ENCODE results near the gene ATP4A.

Gene ATP4A

GRCh38 chr19:35557539-35558399 lies 5.7 kb downstream of the ATP4A start:
- Histone ChIP-seq H3K27me3 (ENCODE audit: control insufficient read depth in 1 of 2, insufficient read depth in 2 of 2, low read length in 2 of 2) (peaks cover 25 to 43% of the 10 kb centered on the region in 2 donors), H3K9me3 (ENCODE audit: control insufficient read depth in 2 of 2, low read length in 2 of 2) (no peaks in the 10 kb centered on the region), H3K36me3 (ENCODE audit: control insufficient read depth in 2 of 2, insufficient read depth in 2 of 2, low read length in 2 of 2) (no peaks in the 10 kb centered on the region), H3K4me1 (ENCODE audit: control insufficient read depth, insufficient read depth, low read length) (peaks cover 7% of the 10 kb centered on the region), H3K27ac (ENCODE audit: low read length) (no peak overlapping the region), H3K4me3 (ENCODE audit: low read length in 2 of 2) (peak overlapping the region; percentile 46 to 52), H3K9ac (ENCODE audit: low read length in 2 of 2) (no peak overlapping the region)

GRCh38 chr19:35556846-35557538 lies 6.5 kb downstream of the ATP4A start:
- no peak overlapping the region for H3K27ac ChIP-seq (ENCODE audit: low read length)
- H3K9me3 ChIP-seq (ENCODE audit: control insufficient read depth in 2 of 2, low read length in 2 of 2): no peaks in the 10 kb centered on the region
- peaks cover 25 to 42% of the 10 kb centered on the region in 2 donors for H3K27me3 ChIP-seq (ENCODE audit: control insufficient read depth in 1 of 2, insufficient read depth in 2 of 2, low read length in 2 of 2)
- H3K4me3 ChIP-seq (ENCODE audit: low read length in 2 of 2): no peak overlapping the region
- H3K9ac ChIP-seq (ENCODE audit: low read length in 2 of 2): no peak overlapping the region
- H3K36me3 ChIP-seq (ENCODE audit: control insufficient read depth in 2 of 2, insufficient read depth in 2 of 2, low read length in 2 of 2): no peaks in the 10 kb centered on the region
- H3K4me1 ChIP-seq (ENCODE audit: control insufficient read depth, insufficient read depth, low read length): peaks cover 7% of the 10 kb centered on the region

GRCh38 chr19:35556025-35556590 lies 7.3 kb downstream of the ATP4A start:
- Histone ChIP-seq H3K4me3 (ENCODE audit: low read length in 2 of 2) (no peak overlapping the region), H3K9ac (ENCODE audit: low read length in 2 of 2) (no peak overlapping the region), H3K4me1 (ENCODE audit: control insufficient read depth, insufficient read depth, low read length) (peaks cover 7% of the 10 kb centered on the region), H3K36me3 (ENCODE audit: control insufficient read depth in 2 of 2, insufficient read depth in 2 of 2, low read length in 2 of 2) (no peaks in the 10 kb centered on the region), H3K9me3 (ENCODE audit: control insufficient read depth in 2 of 2, low read length in 2 of 2) (no peaks in the 10 kb centered on the region), H3K27ac (ENCODE audit: low read length) (no peak overlapping the region), H3K27me3 (ENCODE audit: control insufficient read depth in 1 of 2, insufficient read depth in 2 of 2, low read length in 2 of 2) (peaks cover 22 to 42% of the 10 kb centered on the region in 2 donors)

GRCh38 chr19:35555301-35556005 lies 8.0 kb downstream of the ATP4A start:
- Histone ChIP-seq H3K27ac (ENCODE audit: low read length) (no peak overlapping the region), H3K36me3 (ENCODE audit: control insufficient read depth in 2 of 2, insufficient read depth in 2 of 2, low read length in 2 of 2) (no peaks in the 10 kb centered on the region), H3K4me1 (ENCODE audit: control insufficient read depth, insufficient read depth, low read length) (peaks cover 7% of the 10 kb centered on the region), H3K9me3 (ENCODE audit: control insufficient read depth in 2 of 2, low read length in 2 of 2) (no peaks in the 10 kb centered on the region), H3K4me3 (ENCODE audit: low read length in 2 of 2) (no peak overlapping the region), H3K9ac (ENCODE audit: low read length in 2 of 2) (no peak overlapping the region), H3K27me3 (ENCODE audit: control insufficient read depth in 1 of 2, insufficient read depth in 2 of 2, low read length in 2 of 2) (peaks cover 22 to 41% of the 10 kb centered on the region in 2 donors)

- no peaks in the 10 kb centered on the region for H3K36me3 ChIP-seq (ENCODE audit: control insufficient read depth in 2 of 2, insufficient read depth in 2 of 2, low read length in 2 of 2)
- no peak overlapping the region for H3K27ac ChIP-seq (ENCODE audit: low read length)
- peaks cover 11 to 29% of the 10 kb centered on the region in 2 donors for H3K27me3 ChIP-seq (ENCODE audit: control insufficient read depth in 1 of 2, insufficient read depth in 2 of 2, low read length in 2 of 2)
- no peaks in the 10 kb centered on the region for H3K9me3 ChIP-seq (ENCODE audit: control insufficient read depth in 2 of 2, low read length in 2 of 2)
- no peak overlapping the region for H3K9ac ChIP-seq (ENCODE audit: low read length in 2 of 2)
- H3K4me3 ChIP-seq (ENCODE audit: low read length in 2 of 2): no peak overlapping the region
- peaks cover 7% of the 10 kb centered on the region for H3K4me1 ChIP-seq (ENCODE audit: control insufficient read depth, insufficient read depth, low read length)
Observed at GRCh38 chr19:35554076-35554475, 9.4 kb downstream of the ATP4A start.

GRCh38 chr19:35553385-35554000 lies 10.0 kb downstream of the ATP4A start:
- no peak overlapping the region for H3K4me3 ChIP-seq (ENCODE audit: low read length in 2 of 2)
- H3K4me1 ChIP-seq (ENCODE audit: control insufficient read depth, insufficient read depth, low read length): peaks cover 7% of the 10 kb centered on the region
- no peaks in the 10 kb centered on the region for H3K36me3 ChIP-seq (ENCODE audit: control insufficient read depth in 2 of 2, insufficient read depth in 2 of 2, low read length in 2 of 2)
- no peak overlapping the region for H3K9ac ChIP-seq (ENCODE audit: low read length in 2 of 2)
- H3K27ac ChIP-seq (ENCODE audit: low read length): no peak overlapping the region
- H3K9me3 ChIP-seq (ENCODE audit: control insufficient read depth in 2 of 2, low read length in 2 of 2): no peaks in the 10 kb centered on the region
- peaks cover 6 to 23% of the 10 kb centered on the region in 2 donors for H3K27me3 ChIP-seq (ENCODE audit: control insufficient read depth in 1 of 2, insufficient read depth in 2 of 2, low read length in 2 of 2)

- Histone ChIP-seq H3K4me3 (ENCODE audit: low read length in 2 of 2) (no peak overlapping the region), H3K27ac (ENCODE audit: low read length) (no peak overlapping the region), H3K36me3 (ENCODE audit: control insufficient read depth in 2 of 2, insufficient read depth in 2 of 2, low read length in 2 of 2) (no peaks in the 10 kb centered on the region), H3K4me1 (ENCODE audit: control insufficient read depth, insufficient read depth, low read length) (peaks cover 2% of the 10 kb centered on the region), H3K9ac (ENCODE audit: low read length in 2 of 2) (no peak overlapping the region), H3K9me3 (ENCODE audit: control insufficient read depth in 2 of 2, low read length in 2 of 2) (no peaks in the 10 kb centered on the region), H3K27me3 (ENCODE audit: control insufficient read depth in 1 of 2, insufficient read depth in 2 of 2, low read length in 2 of 2) (peaks cover 0 to 20% of the 10 kb centered on the region in 2 donors)
Observed at GRCh38 chr19:35552534-35553384, 10.7 kb downstream of the ATP4A start.

- no peak overlapping the region for H3K4me3 ChIP-seq (ENCODE audit: low read length in 2 of 2)
- H3K9me3 ChIP-seq (ENCODE audit: control insufficient read depth in 2 of 2, low read length in 2 of 2): no peaks in the 10 kb centered on the region
- no peak overlapping the region for H3K9ac ChIP-seq (ENCODE audit: low read length in 2 of 2)
- peaks cover 0 to 5% of the 10 kb centered on the region in 2 donors for H3K36me3 ChIP-seq (ENCODE audit: control insufficient read depth in 2 of 2, insufficient read depth in 2 of 2, low read length in 2 of 2)
- peaks cover 10% of the 10 kb centered on the region for H3K4me1 ChIP-seq (ENCODE audit: control insufficient read depth, insufficient read depth, low read length)
- no peak overlapping the region for H3K27ac ChIP-seq (ENCODE audit: low read length)
- H3K27me3 ChIP-seq (ENCODE audit: control insufficient read depth in 1 of 2, insufficient read depth in 2 of 2, low read length in 2 of 2): peaks cover 0 to 9% of the 10 kb centered on the region in 2 donors
Observed at GRCh38 chr19:35551091-35551810, 12.2 kb downstream of the ATP4A start.

- no peak overlapping the region for H3K4me3 ChIP-seq (ENCODE audit: low read length in 2 of 2)
- peaks cover 0 to 5% of the 10 kb centered on the region in 2 donors for H3K36me3 ChIP-seq (ENCODE audit: control insufficient read depth in 2 of 2, insufficient read depth in 2 of 2, low read length in 2 of 2)
- H3K9ac ChIP-seq (ENCODE audit: low read length in 2 of 2): no peak overlapping the region
- peaks cover 0 to 1% of the 10 kb centered on the region in 2 donors for H3K27me3 ChIP-seq (ENCODE audit: control insufficient read depth in 1 of 2, insufficient read depth in 2 of 2, low read length in 2 of 2)
- H3K4me1 ChIP-seq (ENCODE audit: control insufficient read depth, insufficient read depth, low read length): peaks cover 17% of the 10 kb centered on the region
- no peak overlapping the region for H3K27ac ChIP-seq (ENCODE audit: low read length)
- H3K9me3 ChIP-seq (ENCODE audit: control insufficient read depth in 2 of 2, low read length in 2 of 2): no peaks in the 10 kb centered on the region
Observed at GRCh38 chr19:35549879-35550523, 13.5 kb downstream of the ATP4A start.

Measured in stomach smooth muscle (tissue), 2 donors.